ENCODE data around the gene KMT2B.

GRCh38 chr19:35689836-35690235, 28.0 kb upstream of the KMT2B start:
- TF ChIP-seq, protein P1, sequence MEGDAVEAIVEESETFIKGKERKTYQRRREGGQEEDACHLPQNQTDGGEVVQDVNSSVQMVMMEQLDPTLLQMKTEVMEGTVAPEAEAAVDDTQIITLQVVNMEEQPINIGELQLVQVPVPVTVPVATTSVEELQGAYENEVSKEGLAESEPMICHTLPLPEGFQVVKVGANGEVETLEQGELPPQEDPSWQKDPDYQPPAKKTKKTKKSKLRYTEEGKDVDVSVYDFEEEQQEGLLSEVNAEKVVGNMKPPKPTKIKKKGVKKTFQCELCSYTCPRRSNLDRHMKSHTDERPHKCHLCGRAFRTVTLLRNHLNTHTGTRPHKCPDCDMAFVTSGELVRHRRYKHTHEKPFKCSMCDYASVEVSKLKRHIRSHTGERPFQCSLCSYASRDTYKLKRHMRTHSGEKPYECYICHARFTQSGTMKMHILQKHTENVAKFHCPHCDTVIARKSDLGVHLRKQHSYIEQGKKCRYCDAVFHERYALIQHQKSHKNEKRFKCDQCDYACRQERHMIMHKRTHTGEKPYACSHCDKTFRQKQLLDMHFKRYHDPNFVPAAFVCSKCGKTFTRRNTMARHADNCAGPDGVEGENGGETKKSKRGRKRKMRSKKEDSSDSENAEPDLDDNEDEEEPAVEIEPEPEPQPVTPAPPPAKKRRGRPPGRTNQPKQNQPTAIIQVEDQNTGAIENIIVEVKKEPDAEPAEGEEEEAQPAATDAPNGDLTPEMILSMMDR (IDR thresholded peaks at IDR 0.05): no peak
- TF ChIP-seq POLR2A (IDR thresholded peaks at IDR 0.05): no peak
